ENCODE data around the gene MEIOB.

DNA sequence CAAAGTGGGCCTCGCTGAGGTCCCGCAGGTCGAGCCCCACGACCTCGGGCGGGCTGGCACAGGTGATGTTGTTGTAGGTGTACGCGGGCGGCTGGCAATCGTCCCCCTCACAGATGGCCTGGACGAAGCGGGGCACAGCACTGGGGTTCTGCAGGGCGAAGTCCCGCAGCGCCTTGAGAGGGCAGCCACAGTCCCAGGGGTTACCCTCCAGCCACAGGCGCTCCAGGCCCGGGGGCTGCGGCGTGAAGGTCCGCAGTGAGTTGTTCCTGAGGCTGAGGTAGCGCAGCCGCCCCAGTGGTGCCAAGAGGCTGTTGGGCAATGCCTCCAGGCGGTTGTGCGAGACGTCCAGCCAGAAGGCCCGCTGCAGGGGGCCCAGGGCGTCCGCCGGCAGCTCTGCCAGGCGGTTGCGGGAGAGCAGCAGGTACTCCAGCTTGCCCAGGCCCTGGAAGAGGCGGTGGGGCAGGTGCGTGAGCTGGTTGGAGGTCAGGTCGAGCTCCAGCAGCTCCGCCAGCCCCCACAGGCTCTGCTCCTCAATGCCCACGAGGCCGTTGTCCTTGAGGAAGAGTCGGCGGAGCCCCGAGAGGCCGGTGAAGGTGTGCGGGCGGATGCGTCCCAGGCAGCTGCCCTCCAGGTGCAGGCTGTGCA, 81.2 kb downstream of the MEIOB start:
- TF ChIP-seq CTCF (conservative IDR thresholded peaks at IDR 0.05 in 1 of 2, IDR thresholded peaks at IDR 0.05 in 1 of 2; ENCODE audit: extremely low read depth in 1 of 2, insufficient read depth in 1 of 2, low read depth in 1 of 2, low read length in 2 of 2) = no peak
- TF ChIP-seq EZH2 (IDR thresholded peaks at IDR 0.05; ENCODE audit: borderline replicate concordance, low read length) = no peak

Measured in mammary epithelial cell (primary cell).